ENCODE measurements around the gene CYB561. TPM values are rescaled to one million over a fixed set of nuclear protein-coding genes. Genes with fewer than 3 reads are reported as not detected.
A peak's percentile ranks its signal among the peaks of the same experiment; 100 is the strongest.

CYB561 gene
- total RNA-seq, 2 donors from 2014 or later = 24.4 to 27.5 TPM

DNA sequence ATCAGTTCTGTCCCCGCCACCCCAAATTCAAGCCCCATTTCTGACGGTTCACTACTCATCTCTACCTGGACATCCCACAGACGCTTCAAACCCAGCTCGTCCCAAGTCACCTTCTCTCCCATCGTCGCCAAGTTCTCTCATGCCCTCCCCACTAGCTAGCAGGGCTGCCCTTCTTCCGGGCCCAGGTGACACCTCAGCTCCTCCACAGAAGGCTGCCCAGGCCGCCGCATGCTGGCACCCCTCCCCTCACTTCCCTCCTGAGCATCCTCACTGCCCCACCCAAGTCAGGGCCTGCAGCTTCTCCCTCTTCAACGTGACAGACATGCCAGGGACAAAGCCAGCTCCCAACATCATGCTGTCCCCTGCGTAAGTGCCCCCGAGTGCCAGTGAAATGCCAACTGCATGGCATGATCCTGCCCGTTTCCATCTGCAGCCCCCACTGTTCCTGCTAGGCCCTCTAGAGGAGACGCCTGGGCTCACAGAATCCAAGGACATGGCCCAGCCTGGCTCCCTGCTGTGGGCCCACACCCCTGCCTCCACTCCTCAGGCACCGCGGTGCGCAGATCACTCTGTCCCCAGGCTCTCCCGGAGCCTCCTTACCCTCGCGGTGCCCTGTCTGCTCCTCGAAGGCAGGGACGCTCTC lies 5.9 kb downstream of the CYB561 start:
- H3K36me3 ChIP-seq (ENCODE audit: control insufficient read depth, insufficient read depth, low read length) = no peaks in the 10 kb centered on the region
- DNase-seq = peak; percentile 78
- H3K4me1 ChIP-seq (ENCODE audit: control insufficient read depth, insufficient read depth, low read length) = no peaks in the 10 kb centered on the region
- no peak overlapping the region for H3K9ac ChIP-seq (ENCODE audit: extremely low read depth, low read length, poor library complexity, severe bottlenecking)
- H3K9me3 ChIP-seq (ENCODE audit: control insufficient read depth, low read length) = no peaks in the 10 kb centered on the region
- no peak overlapping the region for H3K27ac ChIP-seq (ENCODE audit: low read depth, low read length)
- Mint-ChIP-seq H3K27ac (no peak overlapping the region), H3K36me3 (ENCODE audit: low read depth) (peaks cover 4% of the 10 kb centered on the region), H3K4me1 (peaks cover 23% of the 10 kb centered on the region), H3K27me3 (ENCODE audit: insufficient read depth) (peaks cover 4% of the 10 kb centered on the region), H3K4me3 (no peak overlapping the region), H3K9me3 (no peaks in the 10 kb centered on the region)
- H3K27me3 ChIP-seq (ENCODE audit: control insufficient read depth, insufficient read depth, low read length, poor library complexity, severe bottlenecking) = no peaks in the 10 kb centered on the region
- 85 to 86% methylated on average over 13 to 22 of the region's 22 CpGs for WGBS, 2 experiments (ENCODE audit: insufficient coverage in 1 of 2, insufficient read length in 1 of 2)
- TF ChIP-seq, protein P1, sequence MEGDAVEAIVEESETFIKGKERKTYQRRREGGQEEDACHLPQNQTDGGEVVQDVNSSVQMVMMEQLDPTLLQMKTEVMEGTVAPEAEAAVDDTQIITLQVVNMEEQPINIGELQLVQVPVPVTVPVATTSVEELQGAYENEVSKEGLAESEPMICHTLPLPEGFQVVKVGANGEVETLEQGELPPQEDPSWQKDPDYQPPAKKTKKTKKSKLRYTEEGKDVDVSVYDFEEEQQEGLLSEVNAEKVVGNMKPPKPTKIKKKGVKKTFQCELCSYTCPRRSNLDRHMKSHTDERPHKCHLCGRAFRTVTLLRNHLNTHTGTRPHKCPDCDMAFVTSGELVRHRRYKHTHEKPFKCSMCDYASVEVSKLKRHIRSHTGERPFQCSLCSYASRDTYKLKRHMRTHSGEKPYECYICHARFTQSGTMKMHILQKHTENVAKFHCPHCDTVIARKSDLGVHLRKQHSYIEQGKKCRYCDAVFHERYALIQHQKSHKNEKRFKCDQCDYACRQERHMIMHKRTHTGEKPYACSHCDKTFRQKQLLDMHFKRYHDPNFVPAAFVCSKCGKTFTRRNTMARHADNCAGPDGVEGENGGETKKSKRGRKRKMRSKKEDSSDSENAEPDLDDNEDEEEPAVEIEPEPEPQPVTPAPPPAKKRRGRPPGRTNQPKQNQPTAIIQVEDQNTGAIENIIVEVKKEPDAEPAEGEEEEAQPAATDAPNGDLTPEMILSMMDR (conservative IDR thresholded peaks at IDR 0.05) = peak; percentile 46
- H3K4me3 ChIP-seq (ENCODE audit: low read length) = no peak overlapping the region

GRCh38 chr17:63439687-63440086 lies 6.4 kb downstream of the CYB561 start:
- H3K27ac ChIP-seq (ENCODE audit: low read depth, low read length) = no peak overlapping the region
- no peak for DNase-seq
- TF ChIP-seq, protein P1 (conservative IDR thresholded peaks at IDR 0.05) = no peak
- peaks cover 7% of the 10 kb centered on the region for H3K36me3 Mint-ChIP-seq (ENCODE audit: low read depth)
- H3K4me3 Mint-ChIP-seq = no peak overlapping the region
- H3K27me3 Mint-ChIP-seq (ENCODE audit: insufficient read depth) = no peaks in the 10 kb centered on the region
- H3K27ac Mint-ChIP-seq = no peak overlapping the region
- H3K27me3 ChIP-seq (ENCODE audit: control insufficient read depth, insufficient read depth, low read length, poor library complexity, severe bottlenecking) = no peaks in the 10 kb centered on the region
- H3K36me3 ChIP-seq (ENCODE audit: control insufficient read depth, insufficient read depth, low read length) = no peaks in the 10 kb centered on the region
- H3K4me1 Mint-ChIP-seq = peaks cover 19% of the 10 kb centered on the region
- H3K9me3 Mint-ChIP-seq = no peaks in the 10 kb centered on the region
- no peaks in the 10 kb centered on the region for H3K4me1 ChIP-seq (ENCODE audit: control insufficient read depth, insufficient read depth, low read length)
- H3K4me3 ChIP-seq (ENCODE audit: low read length) = no peak overlapping the region
- no peak overlapping the region for H3K9ac ChIP-seq (ENCODE audit: extremely low read depth, low read length, poor library complexity, severe bottlenecking)
- 94 to 98% methylated on average over 8 of the region's 8 CpGs for WGBS, 2 experiments (ENCODE audit: insufficient coverage in 1 of 2, insufficient read length in 1 of 2)
- no peaks in the 10 kb centered on the region for H3K9me3 ChIP-seq (ENCODE audit: control insufficient read depth, low read length)

DNA sequence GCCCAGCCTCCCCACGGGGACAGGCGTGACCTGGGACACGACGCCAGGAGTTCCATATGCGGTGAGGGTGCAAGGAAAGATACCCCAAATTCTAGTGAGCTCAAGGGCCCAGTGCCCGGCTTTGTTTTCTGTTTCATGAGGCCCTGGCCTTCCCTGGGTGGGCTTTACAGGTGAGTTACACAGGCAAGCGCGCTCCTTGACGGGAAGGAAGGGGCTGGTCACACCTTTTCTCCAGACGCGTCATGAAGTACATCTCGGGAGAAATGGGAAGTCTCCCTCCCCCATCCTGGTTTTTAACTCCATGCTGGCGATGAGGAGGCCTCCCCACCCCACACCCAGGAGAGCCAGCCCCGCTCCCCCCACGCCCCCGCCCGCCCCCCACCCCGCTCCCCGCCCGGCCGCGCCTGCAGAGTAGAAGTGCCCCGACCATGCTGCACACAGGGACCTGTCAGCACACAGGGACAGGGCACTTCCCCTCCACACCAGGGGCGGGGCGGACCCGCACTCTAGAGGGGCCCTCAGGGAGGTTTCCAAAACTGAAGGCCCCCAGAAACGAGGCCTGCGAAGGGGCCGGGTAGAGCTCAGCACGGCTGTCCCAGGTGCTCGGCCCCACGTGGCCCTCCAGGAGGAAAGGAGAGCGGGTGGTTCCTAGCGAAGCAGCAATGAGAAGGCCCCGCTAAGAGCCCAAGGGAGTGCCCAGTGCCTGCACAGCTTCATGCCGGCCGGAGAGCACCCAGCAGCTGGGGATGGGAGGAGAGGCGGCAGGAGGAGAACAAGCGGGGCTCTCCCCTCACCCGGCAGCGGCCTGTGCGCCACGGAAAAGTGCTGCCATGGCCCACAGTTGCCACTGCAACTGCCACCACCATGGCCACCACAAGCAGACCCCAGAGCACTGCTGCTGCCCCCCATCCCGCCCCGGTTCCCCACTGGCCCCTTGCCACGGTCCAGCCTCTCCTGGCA lies 7.7 kb downstream of the CYB561 start:
- Mint-ChIP-seq H3K27me3 (ENCODE audit: insufficient read depth) (no peaks in the 10 kb centered on the region), H3K27ac (no peak overlapping the region), H3K4me3 (no peak overlapping the region), H3K36me3 (ENCODE audit: low read depth) (peaks cover 13% of the 10 kb centered on the region), H3K9me3 (no peaks in the 10 kb centered on the region), H3K4me1 (peaks cover 19% of the 10 kb centered on the region)
- Histone ChIP-seq H3K36me3 (ENCODE audit: control insufficient read depth, insufficient read depth, low read length) (no peaks in the 10 kb centered on the region), H3K4me1 (ENCODE audit: control insufficient read depth, insufficient read depth, low read length) (no peaks in the 10 kb centered on the region), H3K27ac (ENCODE audit: low read depth, low read length) (no peak overlapping the region), H3K27me3 (ENCODE audit: control insufficient read depth, insufficient read depth, low read length, poor library complexity, severe bottlenecking) (no peaks in the 10 kb centered on the region), H3K9me3 (ENCODE audit: control insufficient read depth, low read length) (no peaks in the 10 kb centered on the region), H3K4me3 (ENCODE audit: low read length) (no peak overlapping the region), H3K9ac (ENCODE audit: extremely low read depth, low read length, poor library complexity, severe bottlenecking) (no peak overlapping the region)
- TF ChIP-seq, protein P1 (conservative IDR thresholded peaks at IDR 0.05) = no peak
- no peak for DNase-seq
- 92 to 94% methylated on average over 14 to 42 of the region's 46 CpGs for WGBS, 2 experiments (ENCODE audit: insufficient coverage in 1 of 2, insufficient read length in 1 of 2)
